ENCODE results near the gene P4HA3.

DNA sequence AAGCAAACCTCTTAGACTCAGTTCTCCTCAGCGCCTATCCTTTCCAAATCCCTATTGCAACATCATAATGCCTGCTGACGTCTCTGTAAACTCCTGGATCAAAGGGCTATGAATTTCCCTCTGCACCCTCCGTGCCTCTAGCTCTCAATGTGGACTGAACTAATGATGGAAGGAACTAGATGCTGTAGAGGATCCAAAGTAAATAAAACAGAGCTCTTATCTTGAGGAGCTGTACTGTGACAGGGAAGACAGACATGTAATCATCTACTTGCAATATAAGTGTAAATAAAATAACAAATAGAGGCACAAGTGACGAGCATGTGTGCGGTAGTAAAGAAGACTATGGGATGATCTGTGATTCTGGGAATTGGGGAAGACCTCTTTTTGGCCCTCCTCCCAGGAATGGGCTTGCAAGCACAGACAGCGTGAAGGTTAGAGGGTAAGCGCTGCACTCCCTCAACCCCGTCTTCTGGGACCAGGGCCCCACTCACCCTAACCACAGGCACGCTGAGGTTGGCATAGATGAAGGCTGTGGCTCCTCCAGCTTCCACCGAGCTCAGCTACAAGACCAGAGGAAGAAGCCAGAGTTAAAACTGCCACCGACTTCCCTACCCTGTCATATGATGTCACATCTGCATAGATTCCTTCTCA is 42.2 kb downstream of the P4HA3 start:
- TF ChIP-seq L3MBTL2 (conservative IDR thresholded peaks at IDR 0.05) (no peak), ELF4 (IDR thresholded peaks at IDR 0.05) (no peak), FOXK2 (IDR thresholded peaks at IDR 0.05) (no peak), SUZ12 (IDR thresholded peaks at IDR 0.05) (no peak)
